SK-N-SH treated with all-trans-retinoic acid at 6 μM for 48 hours (cell line): Measurements from ENCODE around the gene C7orf57.

Experiments
- GLIS3 ChIP-seq: fragments of 250-450 bp; sonication (Bioruptor Pico); IDR thresholded peaks from 2 replicates; pipeline ENCODE4 v1.5.0; 2020; ENCODE audit warnings: mild to moderate bottlenecking, moderate library complexity
- PATZ1 ChIP-seq: fragments of 250-450 bp; sonication (Bioruptor Pico); IDR thresholded peaks from 2 replicates; pipeline ENCODE4 v1.8.0; 2020; ENCODE audit warnings: mild to moderate bottlenecking, moderate library complexity, borderline replicate concordance

GRCh38 chr7:48006866-48007265 lies 28.5 kb upstream of the C7orf57 start:
- TF ChIP-seq GLIS3: no peak
- no peak for TF ChIP-seq PATZ1 (CRISPR knock-in tag)
